NCI-H1105 treated with DMSO at 0.1 percent for 48 hours (cell line): ENCODE measurements around the gene CNIH3.

ENCODE experiments used
- DNase-seq: peaks from one replicate; lab custom pipeline; 2025; lab: John Stamatoyannopoulos, UW

The CNIH3 gene

DNA sequence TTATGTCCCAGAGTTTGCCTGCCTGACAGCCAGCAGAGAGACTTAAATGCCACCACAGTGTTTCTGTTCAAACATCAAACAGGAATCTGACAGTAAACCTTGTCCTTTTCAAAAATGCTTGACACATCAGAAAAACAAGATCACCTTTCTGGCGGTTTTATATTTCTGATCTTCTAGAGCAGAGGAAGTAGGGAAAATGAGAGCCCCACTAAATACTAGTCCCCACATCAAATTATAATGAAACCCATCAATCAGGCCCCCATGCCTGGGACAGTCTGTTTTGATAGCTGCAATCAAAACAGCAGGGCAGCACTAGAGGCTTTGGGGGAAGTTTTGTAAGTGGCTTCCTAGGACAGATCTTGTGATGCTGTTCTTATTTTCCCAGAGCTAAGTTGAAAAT is 129.3 kb downstream of the CNIH3 start:
- no peak for DNase-seq

DNA sequence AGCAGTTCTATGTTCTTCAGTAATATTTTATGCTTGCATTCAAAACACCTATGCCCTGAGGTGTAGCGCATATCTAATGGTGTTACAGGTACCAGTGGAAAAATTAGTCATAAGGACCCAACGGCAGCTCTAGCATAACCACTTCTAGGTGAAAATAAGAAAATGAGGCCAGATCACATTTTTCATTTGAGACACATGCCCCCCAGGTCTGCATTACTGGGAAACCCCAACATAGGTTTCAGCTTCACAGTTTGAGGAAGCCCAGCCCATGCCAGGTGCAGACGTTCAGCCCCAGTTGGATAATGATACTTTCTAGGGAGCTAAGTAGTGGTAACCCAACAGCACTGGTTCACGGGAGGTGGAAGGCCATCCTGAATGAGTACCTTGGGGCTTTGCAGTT is 129.8 kb downstream of the CNIH3 start:
- DNase-seq = no peak

DNA sequence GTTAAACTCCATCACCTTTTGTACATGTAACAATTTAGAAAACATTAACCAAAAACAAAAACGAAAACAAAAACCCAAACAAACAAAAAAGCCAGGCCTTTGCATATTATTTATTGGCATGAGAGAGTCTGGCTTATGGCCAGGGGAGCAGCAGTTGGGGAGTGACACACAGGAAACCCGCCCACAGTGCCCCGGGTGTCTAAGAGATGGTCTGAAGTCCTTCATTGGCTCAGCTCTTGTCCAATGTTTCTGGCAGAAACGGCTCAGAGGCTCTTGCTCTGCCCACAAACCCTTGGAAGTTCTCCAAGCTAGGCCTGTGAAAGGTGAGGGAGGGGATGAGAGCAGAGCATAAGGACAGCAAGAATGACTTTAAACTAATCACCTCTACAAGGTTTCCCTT is 131.5 kb downstream of the CNIH3 start:
- peak; percentile 36 for DNase-seq

DNA sequence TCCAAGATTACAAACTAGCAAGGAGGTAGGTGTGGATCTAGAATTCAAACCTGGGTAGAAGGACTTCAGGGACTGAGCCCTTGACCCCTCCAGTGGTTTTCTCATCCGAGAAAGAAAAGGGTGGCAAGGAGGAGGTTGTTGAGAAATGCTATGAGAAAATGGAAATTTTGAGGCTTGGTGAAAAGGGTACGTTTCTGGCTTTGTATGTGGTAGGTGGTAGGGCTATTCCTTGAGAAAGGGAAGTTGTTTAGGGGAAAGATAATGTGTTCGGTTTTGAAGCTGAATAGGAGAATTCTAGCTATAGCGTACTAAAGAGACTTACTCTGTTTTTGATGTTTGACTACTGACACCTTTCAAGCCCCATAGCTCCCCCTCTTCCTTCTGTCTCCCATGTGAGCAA is 133.8 kb downstream of the CNIH3 start:
- no peak for DNase-seq

DNA sequence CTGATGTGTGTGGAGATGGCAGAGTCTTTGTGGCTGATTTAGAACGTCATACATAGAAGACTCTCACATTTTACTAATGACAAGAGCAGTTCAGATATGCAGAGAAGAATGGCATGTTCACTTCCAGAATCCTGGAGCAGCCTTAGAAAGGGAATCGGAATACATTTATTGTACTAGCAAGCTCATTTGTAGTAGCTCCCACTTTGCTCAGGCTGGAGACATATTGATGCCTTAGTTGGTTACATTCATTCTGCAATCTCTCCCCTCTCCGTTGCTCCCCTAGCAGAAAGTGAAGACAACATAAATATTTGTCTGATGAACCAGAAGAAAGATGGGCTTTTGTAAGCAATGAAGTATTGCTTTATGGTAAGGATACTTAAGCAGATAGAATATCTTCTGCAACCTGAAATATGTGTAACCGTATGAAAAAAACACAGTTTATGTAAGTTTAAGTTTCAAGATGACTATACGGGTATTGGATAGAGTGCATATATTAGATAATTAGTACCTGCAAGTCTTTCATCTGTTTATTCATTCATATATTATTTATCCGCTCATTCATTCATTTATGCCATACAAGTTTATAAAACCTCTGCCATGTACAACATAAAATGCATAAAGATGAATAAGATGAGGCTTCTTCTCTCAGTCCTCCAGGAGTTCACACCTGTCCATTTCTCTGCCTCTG is 135.7 kb downstream of the CNIH3 start:
- DNase-seq = no peak

DNA sequence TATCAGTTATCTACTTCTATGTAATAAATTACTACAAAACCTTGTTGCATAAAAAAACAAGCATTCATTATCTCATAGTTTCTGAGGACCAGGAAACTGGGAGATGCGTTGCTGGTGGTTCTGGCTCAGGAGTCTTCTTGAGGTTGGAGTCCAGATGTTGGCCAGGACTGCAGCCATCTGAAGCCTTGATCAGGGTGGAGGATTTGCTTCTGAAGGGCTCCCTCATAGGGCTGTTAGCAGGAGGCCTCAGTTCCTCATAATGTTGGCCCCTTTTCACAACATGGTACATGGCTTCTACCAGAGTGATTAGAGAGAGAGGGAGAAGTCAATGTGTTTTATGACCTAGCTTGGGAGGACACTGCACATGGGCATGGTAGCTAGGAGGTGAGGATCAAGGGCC is 137.4 kb downstream of the CNIH3 start:
- no peak for DNase-seq

DNA sequence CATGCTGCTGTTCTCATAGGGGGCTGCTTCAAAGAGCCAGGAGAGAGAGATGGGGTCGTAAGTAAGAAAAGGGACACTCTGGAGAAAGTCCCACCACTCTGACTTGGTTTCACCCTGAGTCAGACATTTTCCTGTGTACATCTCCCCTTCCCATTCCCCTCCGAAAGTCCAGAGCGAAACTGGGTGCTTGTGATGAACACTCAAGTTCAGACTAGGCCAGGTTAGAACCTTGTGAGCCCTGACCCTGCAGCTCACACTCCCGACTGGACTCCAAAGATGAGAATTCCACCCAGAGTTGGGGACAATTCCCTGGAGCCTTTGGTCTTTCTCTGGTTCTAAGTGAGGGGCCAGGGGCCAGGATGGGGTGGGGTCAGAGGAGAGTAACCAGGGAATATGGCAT is 139.5 kb downstream of the CNIH3 start:
- DNase-seq = no peak

DNA sequence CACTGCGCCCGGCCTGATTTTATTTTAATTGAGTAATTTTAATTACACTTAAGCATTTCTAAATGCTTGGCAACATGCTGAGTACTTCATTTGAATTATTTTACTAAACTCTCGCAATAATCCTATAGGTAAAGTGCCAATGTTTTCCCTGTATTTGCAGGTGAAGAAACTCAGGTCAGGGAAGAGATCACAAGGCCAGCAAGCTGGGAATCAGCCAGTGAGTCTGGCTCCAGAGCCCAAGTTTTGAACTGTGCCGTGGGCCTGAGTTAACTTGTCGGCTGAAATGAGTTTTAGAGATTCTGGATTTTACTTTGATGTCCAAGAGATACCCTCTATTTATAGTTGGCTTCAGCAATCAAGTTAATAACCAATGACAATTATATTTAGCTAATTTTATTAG is 141.4 kb downstream of the CNIH3 start:
- no peak for DNase-seq

DNA sequence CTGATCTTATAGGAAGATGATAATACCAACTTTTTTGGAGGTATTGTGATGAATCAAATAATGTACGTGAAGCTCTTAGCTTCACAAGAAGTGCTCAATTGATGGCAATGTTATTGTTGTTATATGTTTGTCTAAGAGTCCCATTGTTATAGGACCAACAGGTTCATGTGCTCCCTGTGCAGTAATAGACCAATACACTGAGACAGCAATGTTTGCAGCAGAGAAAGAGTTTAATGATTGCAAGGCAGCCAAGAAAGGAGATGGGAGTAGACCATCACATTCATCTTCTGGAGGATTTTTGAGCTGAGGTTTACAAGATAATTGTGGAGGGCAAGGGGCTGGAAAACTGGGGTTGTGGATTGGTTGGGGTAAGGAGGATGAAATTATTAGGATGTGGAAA is 143.0 kb downstream of the CNIH3 start:
- no peak for DNase-seq

DNA sequence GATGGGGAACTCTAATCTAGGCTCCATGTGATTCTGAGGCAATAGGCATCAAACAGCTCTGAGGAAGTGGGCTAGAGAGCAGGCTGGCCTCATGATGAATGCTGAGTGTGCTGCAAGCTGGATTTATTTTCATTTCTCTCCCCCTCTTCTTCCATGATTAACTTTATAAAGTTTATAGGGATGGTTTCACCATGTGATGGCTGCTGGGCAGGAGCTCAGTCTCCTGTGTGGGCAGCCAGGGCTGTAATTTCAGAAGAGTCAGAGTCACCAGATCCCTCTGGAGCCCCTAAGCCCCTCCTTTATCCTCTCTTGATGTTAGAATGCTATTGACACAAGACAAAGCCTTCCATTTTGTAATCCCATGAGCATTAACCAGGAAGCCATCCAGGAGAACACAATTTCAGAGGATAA is 143.6 kb downstream of the CNIH3 start:
- no peak for DNase-seq

DNA sequence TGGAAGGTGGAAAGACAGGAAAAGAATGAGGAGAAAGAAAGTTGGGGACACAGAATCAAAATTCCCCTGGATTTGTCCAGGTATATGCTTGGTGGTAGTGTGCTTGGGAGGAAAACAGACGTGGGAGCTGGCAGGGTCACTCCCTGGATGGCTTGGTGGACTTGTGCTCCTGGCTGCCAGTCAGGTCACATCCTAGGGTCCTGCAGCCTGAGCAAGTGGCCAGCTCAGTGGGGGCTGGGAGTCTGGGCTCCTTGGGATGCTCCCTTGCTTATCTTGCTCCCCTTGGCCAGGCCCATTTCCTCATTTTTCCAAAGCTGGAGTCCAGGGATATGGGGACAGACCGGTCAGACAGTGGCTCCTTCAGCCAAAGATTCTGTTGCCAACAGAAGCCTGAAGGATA is 144.0 kb downstream of the CNIH3 start:
- no peak for DNase-seq

DNA sequence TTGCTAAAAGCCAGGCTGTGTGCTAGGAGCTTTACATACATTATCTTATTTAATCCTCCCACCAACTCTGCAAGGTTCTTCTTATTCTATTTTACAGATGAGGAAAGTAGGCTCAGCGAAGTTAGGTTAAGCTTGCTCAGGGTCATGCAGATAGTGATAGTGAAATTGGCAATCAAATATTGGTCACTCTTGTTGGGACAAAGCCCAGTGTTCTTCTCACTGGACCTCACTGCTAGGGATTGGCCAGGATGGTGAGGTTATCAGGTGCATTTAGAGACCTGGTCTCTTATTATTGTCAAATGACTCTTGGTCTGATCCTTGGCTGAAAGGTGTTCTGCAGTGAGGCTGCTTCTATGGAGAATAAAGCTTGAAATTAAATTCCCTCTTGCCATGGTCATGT is 145.1 kb downstream of the CNIH3 start:
- DNase-seq = no peak

DNA sequence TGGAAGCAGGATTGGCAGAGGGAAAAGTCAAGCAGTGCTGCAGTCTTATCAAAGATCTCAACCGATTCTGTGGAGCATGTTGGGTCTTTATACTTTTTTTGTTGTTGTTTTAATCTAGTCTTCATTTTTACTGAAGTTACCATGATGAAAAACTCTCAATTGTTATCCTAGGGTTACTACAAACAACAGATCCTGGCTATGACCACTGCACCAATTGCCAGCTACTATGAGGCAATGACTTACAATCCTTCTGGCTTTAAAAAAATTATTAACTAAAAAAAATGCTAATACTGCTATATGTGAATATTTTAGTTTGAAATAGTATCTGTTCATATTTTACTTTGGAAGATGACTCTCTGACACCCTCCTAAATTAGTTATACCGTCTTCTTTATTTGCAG is 145.9 kb downstream of the CNIH3 start:
- DNase-seq = no peak

DNA sequence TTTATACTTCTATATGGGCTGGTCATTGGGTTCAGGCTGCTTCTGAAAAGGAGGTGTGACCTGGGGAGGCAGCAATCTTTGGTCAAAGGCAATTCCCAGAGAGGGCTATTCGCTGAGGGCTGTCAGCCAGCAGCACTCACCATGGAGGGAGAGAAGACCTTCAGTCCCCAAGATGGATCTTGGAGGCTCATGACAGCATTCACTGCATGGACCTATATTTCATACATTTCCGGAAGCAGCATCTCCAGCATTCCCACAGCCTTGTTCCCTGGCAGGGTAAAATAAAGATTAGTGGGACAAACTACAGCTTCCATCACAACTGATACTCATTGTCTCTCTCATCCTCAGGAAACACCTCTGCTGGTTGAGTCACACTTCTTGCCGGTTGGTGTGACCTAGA is 146.6 kb downstream of the CNIH3 start:
- no peak for DNase-seq

DNA sequence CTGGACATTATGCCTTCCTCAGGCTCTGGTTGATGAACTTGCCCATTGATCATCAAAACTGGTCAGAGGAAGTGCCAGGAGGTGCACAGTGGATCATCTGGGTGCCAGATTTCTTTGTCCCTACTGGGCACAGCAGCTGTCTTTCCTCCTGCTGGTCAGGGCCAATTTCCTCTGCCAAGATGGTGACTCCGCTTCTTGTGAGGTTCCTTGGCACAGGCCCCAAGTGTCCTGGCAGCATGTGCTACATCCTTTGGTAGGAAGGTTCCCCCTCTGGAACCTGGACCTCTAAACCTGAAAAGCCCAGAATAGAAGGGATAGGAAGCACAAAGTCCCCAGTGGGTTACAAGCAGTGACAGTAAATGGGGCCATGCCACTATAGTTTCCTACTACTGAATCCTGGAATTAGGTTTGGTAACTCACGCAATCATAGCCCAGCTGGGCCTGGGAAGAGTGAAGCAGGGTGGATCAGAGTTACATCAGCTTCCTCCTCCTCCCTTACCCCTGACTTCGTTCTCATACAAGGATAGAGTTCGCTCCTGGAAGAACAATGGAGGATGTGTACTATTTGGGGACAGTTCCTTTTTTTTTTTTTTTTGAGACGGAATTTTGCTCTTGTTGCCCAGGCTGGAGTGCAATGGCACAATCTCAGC is 147.1 kb downstream of the CNIH3 start:
- no peak for DNase-seq

DNA sequence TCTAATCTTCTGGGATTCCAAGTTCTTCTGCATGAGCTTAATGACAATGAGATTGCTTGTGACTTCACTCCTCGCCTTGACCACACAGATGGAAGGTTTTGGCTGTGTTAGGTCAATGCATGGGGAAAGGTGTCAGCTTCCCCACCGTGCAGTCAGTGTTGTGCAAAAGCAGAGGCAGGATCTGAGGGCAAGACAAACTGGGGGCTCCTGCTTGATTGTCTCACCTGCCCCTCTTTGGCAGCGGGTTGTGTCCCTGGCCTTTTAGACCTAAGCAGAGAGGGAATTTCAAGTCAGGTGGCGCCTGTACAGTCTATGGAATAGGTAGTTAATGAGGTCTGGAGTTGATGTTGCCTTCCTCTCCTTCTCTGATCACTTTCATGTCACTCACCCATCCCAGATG is 150.1 kb downstream of the CNIH3 start:
- DNase-seq = no peak

DNA sequence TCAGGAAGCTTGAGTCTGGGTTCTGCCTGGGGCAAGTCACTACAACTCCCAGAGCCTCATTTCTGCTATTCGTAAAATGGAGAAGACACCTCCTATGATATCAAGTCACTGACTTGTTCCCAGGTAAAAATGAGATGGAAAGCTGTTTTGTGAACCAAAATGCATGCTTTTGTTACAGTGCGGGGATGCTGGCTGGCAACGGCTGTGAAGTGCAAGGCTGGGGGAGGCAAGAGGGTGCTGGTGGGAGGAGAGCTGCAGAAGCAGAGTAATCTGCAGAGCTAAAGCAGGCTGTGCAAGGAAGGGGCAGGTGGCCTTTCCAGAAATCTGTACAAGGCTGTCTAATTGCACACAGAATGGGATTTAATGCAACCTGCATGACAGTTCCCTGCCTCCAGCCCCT is 150.9 kb downstream of the CNIH3 start:
- DNase-seq = peak; percentile 40

DNA sequence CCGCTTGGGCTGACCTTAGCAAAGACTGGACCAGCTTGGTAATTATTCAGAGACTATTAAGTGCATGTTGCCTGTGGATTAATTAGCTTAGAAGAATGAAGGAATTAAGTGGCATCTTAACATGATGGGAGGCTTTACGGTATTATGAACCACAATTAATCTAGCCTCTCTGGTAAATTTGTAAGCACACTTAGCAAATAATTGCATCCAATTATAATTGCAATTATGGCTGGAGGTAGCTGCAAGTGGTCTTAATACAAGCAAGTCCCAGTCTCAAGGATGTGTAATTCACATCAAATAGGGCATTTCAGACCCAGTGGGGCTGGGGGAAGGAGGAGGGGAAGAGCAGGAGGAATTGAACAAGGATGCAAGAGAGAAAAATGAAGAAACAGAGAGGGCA is 151.6 kb downstream of the CNIH3 start:
- DNase-seq = peak; percentile 92

DNA sequence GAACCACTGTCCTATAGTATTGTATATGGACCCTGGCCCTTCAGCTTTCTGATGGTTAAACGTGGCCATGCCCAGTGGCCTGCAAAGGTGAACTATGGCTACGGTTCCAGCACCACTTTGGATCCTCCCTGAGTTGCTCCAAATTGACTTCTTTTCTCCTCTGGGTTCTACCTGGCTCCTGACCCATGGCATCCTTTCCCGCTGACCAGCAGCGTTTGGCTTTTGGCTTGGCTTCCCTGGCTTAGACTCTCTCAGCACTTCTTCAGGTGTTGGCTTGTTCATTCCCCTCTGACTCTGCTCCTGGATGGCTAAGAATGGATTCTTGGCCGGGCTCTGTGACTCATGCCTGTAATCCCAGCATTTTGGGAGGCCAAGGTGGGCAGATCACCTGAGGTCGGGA is 152.9 kb downstream of the CNIH3 start:
- DNase-seq = no peak

DNA sequence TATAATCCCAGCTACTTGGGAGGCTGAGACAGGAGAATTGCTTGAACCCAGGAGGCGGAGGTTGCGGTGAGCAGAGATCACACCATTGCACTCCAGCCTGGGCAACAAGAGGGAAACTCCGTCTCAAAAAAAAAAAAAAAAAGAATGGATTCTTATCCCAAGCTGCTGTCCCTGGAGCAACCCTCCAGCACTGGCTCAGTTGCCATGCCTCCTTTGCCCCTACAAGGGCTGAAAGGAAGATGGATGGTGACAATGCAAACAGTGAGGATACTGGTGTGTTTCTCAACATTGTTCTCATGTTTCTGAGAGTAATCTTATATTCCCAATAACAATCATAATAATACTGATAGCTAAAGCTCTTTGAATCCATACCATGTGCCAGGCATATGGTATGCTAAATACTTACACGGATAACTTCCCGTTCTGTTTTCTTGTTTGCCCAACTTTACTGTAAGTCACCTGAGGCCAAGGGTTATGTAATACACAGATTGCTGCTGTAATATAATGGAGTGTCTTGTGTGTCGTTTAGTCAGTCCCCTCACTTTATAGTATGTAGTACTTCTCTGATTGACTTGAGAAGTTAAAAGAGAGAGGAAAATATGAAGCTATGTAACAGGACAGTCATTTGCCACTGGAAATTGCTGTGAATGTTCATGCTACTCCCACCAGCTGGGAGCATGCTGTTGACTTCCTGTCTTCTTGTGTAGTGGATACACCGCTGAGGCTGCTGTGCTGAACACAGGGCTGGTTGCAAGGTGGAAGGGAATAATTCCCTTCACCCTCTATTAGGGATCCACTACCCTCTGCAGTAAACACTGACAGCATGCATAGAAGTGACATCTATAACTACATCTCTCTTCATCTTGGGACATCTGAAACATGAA is 153.6 kb downstream of the CNIH3 start:
- no peak for DNase-seq

DNA sequence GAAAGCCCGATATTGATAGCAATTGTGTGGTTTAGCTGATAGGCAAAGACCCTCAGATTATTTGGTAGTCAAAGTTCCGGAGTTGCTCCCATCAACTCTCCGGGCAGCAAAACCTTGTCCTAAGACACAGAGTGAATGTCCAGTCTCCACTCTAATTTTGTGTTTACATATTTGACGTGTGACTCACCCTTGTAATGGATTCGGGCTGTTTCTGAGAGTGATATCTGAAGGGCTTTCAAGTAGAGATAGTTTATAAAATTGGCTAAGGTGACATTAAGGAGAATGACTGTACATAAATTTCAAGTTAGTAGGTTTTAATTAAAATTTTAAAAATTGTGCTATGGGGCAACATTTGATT is 154.2 kb downstream of the CNIH3 start:
- no peak for DNase-seq

DNA sequence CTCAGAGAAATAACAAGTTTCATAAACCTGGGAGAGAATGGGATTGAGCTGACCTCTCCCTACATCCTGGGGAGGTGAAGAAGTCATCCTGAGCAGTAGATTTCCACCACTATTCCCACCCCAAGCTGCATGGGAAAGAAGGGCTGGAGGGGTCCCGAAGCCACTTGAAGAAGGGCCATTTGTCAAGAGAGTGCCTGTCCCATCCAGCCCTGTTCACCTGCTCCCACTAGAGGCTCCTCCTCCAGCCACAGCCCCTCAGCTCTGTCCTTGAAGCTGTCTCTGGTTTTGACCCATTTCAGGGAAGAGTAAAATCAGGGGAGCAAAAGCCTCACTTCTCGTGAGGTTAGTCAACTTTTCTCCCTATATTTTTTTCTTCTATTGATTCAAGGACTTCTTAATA is 157.5 kb downstream of the CNIH3 start:
- no peak for DNase-seq

DNA sequence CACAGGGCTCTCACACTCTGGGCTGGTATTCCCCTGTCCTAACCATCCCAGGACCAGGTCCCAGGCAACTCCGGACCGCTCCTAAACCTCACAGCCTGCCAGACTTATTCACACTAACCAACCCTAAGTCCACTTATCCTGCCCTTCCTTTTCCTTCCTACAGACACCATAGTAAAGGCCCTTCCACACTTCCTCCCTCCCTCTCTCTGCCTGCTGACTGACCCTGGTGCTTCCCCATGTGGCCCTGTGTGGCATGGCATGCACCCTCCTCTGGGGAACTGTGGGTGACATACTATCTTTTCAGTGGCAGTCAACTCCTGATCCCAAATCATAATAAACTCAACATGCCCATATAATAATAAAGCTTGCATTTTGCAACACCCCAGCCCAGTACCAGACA is 158.3 kb downstream of the CNIH3 start:
- no peak for DNase-seq
